VCaP (cell line): ENCODE data around the gene INS.

Experiments
- H3K27ac ChIP-seq: fragments of 450-650 bp; 2 replicates; pipeline ENCODE4 v1.5.1; 2017
- CTCF ChIP-seq: fragments of 450-650 bp; conservative IDR thresholded peaks from 2 replicates; pipeline ENCODE4 v1.5.1; 2017; ENCODE audit warnings: mild to moderate bottlenecking, moderate library complexity

INS gene

GRCh38 chr11:2151500-2152257, 9.3 kb downstream of the INS start:
- TF ChIP-seq CTCF, result peak; percentile 85
- H3K27ac ChIP-seq, result peak overlapping the region; percentile 37; the same call in 1 of the 2 replicates

- peak; percentile 75 for TF ChIP-seq CTCF
- no peak overlapping the region for H3K27ac ChIP-seq
These were observed 10.9 kb downstream of the INS start for GRCh38 chr11:2149864-2150847.

GRCh38 chr11:2149460-2149859, 11.5 kb downstream of the INS start:
- TF ChIP-seq CTCF, result no peak
- H3K27ac ChIP-seq, result no peak overlapping the region

- TF ChIP-seq CTCF, result no peak
- no peak overlapping the region for H3K27ac ChIP-seq
These were observed 12.4 kb downstream of the INS start for GRCh38 chr11:2148595-2148994.

- H3K27ac ChIP-seq, result no peak overlapping the region
- no peak for TF ChIP-seq CTCF
These were observed 13.6 kb downstream of the INS start for GRCh38 chr11:2147391-2147790.

GRCh38 chr11:2146051-2146450, 15.0 kb downstream of the INS start:
- no peak for TF ChIP-seq CTCF
- H3K27ac ChIP-seq, result no peak overlapping the region

- H3K27ac ChIP-seq, result no peak overlapping the region
- no peak for TF ChIP-seq CTCF
These were observed 16.3 kb downstream of the INS start for GRCh38 chr11:2144544-2145248.
